Mesothelial cell of epicardium (in vitro differentiated cells): Measurements from ENCODE around the gene CACNA1C. TPM values are rescaled to one million over a fixed set of nuclear protein-coding genes. Genes with fewer than 3 reads are reported as not detected.

Experiments
- DNase-seq, 2 experiments: peaks; one replicate each; pipeline ENCODE4 v3.0.0; 2021; ENCODE audit warnings: low spot score in 2 of 2; ENCODE audit not compliant: unreplicated experiment in 2 of 2
- H3K27ac Mint-ChIP-seq: 2 replicates; pipeline ENCODE4 v1.8.0; 2021; ENCODE audit warnings: mixed read lengths
- H3K27me3 Mint-ChIP-seq: 2 replicates; pipeline ENCODE4 v1.8.0; 2021; ENCODE audit warnings: low read depth, mixed read lengths
- H3K36me3 Mint-ChIP-seq: 2 replicates; pipeline ENCODE4 v1.8.0; 2021; ENCODE audit warnings: mixed read lengths
- H3K4me1 Mint-ChIP-seq: 2 replicates; pipeline ENCODE4 v1.8.0; 2021; ENCODE audit warnings: mixed read lengths
- H3K4me3 Mint-ChIP-seq: 2 replicates; pipeline ENCODE4 v1.8.0; 2021; ENCODE audit warnings: mild to moderate bottlenecking, moderate library complexity, mixed read lengths
- H3K9me3 Mint-ChIP-seq: 2 replicates; pipeline ENCODE4 v1.8.0; 2021; ENCODE audit warnings: mixed read lengths
- CTCF ChIP-seq: fragments of 200-600 bp; sonication (generic); IDR thresholded peaks from one replicate; pipeline ENCODE4 v1.5.0; 2021; ENCODE audit warnings: antibody characterized with exemption; ENCODE audit not compliant: unreplicated experiment
- total RNA-seq: library from RNA; stranded (reverse); gene quantifications from 3 replicates; pipeline ENCODE4 v1.2.1, GENCODE V29; 2021

Gene CACNA1C
- total RNA-seq, 1 donor from 2014 or later = 33.6 TPM

DNA sequence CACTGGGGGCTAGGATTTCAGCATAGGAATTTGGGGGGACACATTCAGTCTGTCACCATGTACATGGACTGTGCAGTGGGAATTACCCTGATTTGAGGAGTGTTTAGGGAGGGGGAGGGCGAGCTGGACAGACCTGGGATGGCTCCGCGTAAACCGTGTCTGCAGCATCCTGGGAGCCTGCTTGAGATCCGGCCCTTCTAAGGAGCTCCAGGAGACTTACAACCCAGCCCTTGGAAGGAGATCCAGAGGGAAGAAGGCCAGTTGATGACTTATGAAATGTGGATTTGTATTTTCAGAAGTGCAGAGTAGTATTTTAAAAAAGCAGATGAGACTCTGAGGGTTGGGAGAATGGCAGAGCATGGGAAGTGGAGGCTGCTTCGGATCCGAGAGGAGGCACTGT lies 153.2 kb downstream of the CACNA1C start:
- H3K36me3 Mint-ChIP-seq = peaks cover 8% of the 10 kb centered on the region
- no peak overlapping the region for H3K27ac Mint-ChIP-seq
- no peak overlapping the region for H3K4me3 Mint-ChIP-seq
- no peak for TF ChIP-seq CTCF
- no peaks in the 10 kb centered on the region for H3K27me3 Mint-ChIP-seq
- H3K4me1 Mint-ChIP-seq = peaks cover 7% of the 10 kb centered on the region
- H3K9me3 Mint-ChIP-seq = no peaks in the 10 kb centered on the region
- DNase-seq = no peak

DNA sequence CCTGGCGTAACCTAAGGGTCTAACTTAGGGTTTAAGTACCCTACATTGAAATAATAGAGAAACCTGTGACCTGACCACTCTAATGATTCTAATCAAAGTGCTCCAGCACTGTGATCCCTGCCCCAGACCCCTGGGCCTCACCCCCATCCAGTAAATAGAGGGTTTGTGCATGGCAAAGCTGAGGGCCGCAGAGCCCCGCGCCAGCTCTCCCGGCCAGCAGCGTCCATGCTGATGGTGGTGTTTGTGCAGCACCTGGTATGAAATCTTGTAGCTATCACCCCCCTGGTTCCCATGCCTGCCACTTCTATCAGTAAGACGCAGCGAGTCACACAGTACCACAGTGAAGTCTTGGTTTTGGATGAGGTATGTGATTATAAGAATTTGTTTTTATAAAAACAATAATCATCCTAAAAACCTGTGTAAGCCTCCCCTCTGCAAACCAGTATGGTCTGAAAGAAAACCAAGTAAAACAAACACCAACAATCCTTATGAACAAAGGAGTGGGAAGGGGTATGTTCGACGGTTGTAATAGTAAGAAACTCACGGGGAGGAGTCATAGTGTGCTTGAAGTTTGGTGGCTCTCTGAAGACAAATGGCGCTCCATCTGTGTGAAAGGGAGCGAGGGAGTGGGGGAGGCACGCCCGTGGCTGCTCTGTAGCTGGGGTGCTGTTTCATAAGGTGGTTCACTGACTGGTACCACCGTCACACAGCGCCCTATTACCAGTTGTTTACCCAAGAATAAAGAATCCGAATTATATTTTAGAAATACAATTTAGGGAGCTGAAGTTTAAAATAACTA lies 156.2 kb downstream of the CACNA1C start:
- no peaks in the 10 kb centered on the region for H3K9me3 Mint-ChIP-seq
- peaks cover 22% of the 10 kb centered on the region for H3K4me1 Mint-ChIP-seq
- no peak for DNase-seq
- no peaks in the 10 kb centered on the region for H3K27me3 Mint-ChIP-seq
- no peak for TF ChIP-seq CTCF
- no peaks in the 10 kb centered on the region for H3K36me3 Mint-ChIP-seq
- no peak overlapping the region for H3K4me3 Mint-ChIP-seq
- H3K27ac Mint-ChIP-seq = no peak overlapping the region

GRCh38 chr12:2211119-2211518 lies 158.3 kb downstream of the CACNA1C start:
- Mint-ChIP-seq H3K27me3 (no peaks in the 10 kb centered on the region), H3K4me1 (peaks cover 31% of the 10 kb centered on the region), H3K27ac (no peak overlapping the region), H3K36me3 (no peaks in the 10 kb centered on the region), H3K9me3 (no peaks in the 10 kb centered on the region), H3K4me3 (no peak overlapping the region)
- TF ChIP-seq CTCF = no peak
- no peak for DNase-seq

- TF ChIP-seq CTCF = no peak
- Mint-ChIP-seq H3K4me1 (peaks cover 34% of the 10 kb centered on the region), H3K36me3 (no peaks in the 10 kb centered on the region), H3K27me3 (no peaks in the 10 kb centered on the region), H3K9me3 (no peaks in the 10 kb centered on the region), H3K4me3 (no peak overlapping the region), H3K27ac (peak overlapping the region; percentile 87)
- no peak for DNase-seq
Measured at GRCh38 chr12:2212537-2212936, 159.8 kb downstream of the CACNA1C start.

DNA sequence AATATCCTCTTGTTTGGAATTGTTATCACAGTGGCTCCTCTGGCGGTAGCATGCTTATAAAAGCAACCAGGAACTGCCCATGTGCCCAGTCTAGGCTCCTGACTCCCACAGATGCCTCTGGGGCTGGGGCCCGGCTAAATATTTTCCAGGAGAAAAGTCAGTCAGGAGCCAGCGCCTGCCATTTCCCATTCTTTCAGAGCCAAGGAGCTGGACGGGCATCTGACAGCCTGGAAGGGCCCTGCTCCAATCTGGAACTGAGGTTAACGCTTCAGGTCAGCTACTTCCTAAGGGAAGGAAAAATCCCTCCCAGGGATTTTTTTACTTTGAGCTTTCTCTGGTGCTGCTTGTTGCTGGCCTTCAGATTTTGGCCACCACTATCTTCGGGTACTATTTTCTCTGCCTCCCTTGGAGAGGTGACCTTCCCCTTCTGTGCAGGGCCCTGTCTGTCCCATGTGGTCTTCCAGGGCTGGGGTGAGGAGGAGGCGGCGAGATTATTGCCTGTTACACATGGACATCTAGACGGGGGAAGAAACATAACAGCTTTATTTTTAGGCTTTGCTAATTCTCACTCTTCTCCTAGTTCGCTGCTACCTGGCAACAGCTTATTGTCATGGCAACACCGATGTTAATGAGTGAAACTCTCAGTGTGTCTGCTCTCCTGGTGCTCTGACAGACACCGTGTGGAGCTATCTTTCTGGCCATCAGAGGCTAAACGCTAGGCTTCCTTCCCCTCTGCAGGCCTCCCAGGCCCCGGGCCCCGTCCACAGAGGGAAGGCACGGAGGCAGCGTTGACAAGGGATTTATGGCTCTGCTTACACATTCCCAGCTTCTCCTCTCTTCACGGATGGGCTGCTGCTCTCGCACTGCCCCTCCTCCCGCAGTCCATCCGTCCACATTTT lies 160.4 kb downstream of the CACNA1C start:
- Mint-ChIP-seq H3K36me3 (no peaks in the 10 kb centered on the region), H3K4me3 (peak overlapping the region; percentile 15), H3K9me3 (no peaks in the 10 kb centered on the region), H3K4me1 (peaks cover 34% of the 10 kb centered on the region), H3K27ac (peak overlapping the region; percentile 92), H3K27me3 (no peaks in the 10 kb centered on the region)
- peak in 1 of 2 experiments; percentile 56 for DNase-seq
- TF ChIP-seq CTCF = no peak
